ENCODE measurements around the gene GJD2.

GRCh38 chr15:34776606-34777105 is 21.9 kb upstream of the GJD2 start:
- TF ChIP-seq EZH2 (IDR thresholded peaks at IDR 0.05) (no peak), CTCF (IDR thresholded peaks at IDR 0.05) (no peak)

Measured in neural progenitor cell (in vitro differentiated cells).